NCI-H1105 (cell line): Measurements from ENCODE around the gene RNGTT.
"Not testable (repeated sequence)": the region's sequence is repeated elsewhere in the genome, so short reads cannot be mapped to it uniquely, and the experiment has no call there.

Experiments used
- DNase-seq: peaks from one replicate; lab custom pipeline; 2025; lab: John Stamatoyannopoulos, UW

The RNGTT gene

DNA sequence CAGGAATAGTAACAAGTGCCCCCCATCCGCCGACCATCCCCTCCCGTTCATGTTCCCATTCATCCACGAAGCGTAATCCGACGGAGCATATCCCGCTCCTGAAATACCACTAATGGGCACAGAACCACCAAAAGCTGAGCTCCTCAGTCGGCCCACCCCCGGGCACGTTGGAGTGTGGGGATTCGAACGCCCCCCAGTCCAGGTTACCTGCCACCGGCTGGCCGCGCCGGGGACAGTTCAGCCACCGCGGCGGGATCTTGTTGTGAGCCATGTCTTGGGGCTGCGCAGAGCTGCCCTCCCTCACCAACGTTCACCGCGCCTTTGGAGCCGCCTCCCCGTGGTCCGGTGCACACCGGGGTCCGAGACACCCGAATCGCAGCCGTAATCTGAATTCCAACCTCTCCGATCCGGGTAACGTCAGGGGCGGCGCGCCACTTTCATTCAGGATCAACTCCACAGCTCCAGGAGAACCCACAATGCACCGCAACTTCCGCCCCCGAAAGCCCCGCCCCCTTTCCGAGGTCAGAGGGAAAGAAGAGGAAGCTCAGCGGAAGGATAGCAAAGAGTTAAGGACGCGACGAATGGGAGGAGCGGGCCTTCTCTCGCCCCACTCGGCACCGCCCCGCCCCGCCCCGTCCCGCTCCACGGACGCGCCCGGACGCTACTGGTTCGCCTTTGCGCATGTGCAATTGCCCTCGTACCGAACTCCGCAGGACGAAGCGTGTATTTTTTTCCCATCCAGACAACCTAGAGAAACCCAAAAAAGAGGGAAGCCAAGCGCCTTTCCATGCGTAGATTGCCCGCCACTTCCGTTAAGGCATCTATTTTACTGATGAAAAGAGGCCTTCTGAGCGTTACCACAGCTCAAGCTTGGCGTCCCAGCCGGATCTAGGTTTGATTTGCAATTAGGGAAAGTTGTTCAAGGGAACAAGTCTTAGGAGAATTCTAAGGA is at the start of gene RNGTT:
TSS of gene RNGTT (minus strand) at position 480 of the 952 bp plus-strand sequence. CDS start at position 271, 209 bp downstream.
- peak; percentile 99 for DNase-seq

- DNase-seq, result no peak
Measured at GRCh38 chr6:89011436-89011835, 48.0 kb upstream of the RNGTT start.

GRCh38 chr6:89010825-89011224 is 47.4 kb upstream of the RNGTT start:
- no peak for DNase-seq

GRCh38 chr6:89009624-89010059 is 46.2 kb upstream of the RNGTT start:
- DNase-seq, result no peak

DNA sequence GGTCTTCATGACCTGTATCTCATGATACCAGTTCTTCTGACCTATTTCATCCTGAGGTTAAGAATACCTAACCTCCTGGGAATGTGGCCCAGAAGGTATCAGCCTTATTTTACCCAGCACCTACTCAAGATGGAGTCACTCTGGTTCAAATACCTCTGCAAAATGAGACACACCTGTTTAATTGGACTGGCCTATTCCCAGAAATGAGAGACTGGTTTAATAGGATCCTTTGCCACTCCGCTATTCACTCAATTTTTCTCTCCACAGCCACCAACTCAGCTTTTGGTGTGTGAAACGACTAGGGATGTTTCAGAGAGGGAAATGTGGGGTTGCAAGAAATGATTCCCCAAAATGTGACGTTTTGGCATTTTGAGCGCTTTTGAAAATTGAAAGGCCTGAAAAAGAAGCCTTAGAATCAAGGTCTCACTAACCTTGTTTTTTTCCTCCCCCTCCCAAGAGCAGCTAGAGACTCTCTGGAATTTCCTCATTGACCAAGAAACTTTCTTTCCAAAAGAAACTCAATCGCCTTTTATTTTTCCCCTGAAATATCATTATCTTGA is 45.5 kb upstream of the RNGTT start:
- DNase-seq, result no peak

DNA sequence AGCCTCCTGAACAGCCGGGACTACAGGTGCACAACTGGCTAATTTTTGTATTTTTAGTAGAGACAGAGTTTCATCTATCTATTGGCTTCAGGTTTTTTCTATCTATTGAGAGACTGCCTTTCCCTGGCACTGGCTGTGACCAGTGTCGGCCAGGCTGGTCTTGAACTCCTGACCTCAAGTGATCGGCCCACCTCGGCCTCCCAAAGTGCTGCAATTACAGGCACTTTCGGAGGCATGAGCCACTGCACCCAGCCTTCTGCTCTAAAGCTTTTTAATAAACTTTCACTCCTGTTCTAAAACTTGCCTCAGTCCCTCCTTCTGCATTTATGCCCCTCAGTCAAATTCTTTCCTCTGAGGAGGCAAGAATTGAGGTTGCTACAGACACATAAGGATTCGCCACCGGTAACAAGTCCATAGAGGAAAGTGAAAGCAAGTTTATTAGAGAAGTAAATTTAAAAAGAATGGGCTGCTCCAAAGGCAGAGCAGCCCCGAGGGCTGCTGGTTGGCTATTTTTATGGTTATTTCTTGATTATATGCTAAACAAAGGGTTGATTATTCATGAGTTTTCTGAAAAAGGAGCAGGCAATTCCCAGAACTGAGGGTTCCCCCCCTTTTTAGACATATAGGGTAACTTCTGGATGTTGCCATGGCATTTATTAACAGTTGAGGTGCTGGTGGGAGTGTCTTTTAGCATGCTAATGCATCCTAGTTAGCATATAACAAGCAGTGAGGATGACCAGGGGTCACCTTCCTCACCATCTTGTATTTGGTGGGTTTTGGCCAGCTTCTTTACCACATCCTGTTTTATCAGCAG is 44.8 kb upstream of the RNGTT start:
- no peak for DNase-seq

DNA sequence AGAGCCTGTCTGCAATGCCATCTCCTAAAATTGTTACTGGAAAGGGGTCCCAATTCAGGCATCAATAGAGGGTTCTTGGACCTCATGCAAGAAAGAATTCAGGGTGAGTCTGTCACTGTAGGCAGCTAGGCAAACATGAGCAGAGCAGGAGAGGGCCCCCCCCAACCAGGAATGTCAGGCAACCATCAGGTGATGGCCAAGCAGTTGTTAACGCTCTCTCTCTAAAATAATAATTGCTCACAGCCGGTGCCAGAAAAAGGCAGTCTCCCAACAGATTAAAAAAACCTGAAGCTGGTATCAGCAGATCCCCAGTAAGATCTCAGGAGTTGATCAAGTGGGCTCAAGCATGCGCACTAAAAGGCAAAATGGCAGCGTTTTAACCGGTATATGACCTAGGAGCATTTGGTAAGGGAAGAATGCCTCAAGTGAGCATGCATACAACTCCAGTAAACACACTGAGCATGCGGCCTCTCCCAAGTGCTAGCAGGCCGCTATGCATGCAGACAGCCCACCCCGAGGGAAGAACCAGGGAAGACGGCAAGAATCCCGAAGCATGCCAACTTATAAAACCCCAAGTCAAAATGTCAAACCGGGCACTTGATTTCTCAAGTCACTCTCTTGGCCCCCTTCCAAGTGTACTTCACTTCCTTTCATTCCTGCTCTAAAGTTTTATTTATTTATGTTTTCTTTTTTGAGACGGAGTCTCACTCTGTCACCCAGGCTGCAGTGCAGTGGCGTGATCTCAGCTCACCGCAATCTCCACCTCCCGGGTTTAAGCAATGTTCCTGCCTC is 44.0 kb upstream of the RNGTT start:
- peak; percentile 35 for DNase-seq

- no peak for DNase-seq
Measured at GRCh38 chr6:89002523-89002922, 39.1 kb upstream of the RNGTT start.

GRCh38 chr6:88997327-88997726 is 33.9 kb upstream of the RNGTT start:
- DNase-seq, result no peak

DNA sequence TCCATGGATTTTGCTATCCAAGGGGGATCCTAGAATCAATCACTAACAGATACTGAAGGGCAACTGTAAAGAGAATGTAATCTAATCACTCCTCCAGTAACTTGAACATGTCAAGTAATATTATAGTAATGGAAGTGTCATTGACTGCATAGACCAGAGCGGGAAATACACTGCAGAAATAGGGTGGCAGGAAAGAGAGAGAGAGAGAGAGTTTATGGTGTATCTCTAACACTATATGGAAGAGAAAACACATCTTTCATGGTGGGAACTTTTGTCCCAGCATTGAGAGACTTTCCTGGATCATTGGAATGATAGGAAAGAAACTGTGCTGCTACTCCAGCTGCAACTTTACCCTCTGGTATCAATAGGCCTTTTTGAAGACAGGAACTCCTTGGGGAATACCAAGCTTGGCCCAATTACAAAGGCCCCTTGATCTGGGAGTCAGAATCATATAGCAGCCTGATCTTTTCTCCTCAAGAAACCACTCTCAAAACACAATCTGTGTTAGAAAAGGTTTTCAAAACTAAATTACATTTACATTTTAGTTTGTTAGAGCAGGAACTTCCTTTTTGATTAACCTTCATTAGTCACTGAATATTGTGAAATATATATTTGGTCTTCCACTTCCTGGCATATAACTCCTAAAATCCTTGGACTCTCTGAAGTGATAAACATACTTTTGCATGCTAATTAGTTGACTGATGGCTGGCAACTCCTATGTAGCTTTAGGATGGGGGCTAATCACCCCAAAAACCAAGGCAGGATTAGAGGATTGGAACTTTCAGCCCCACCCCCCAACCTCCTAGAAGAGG is 29.5 kb upstream of the RNGTT start:
- DNase-seq, result no peak

DNA sequence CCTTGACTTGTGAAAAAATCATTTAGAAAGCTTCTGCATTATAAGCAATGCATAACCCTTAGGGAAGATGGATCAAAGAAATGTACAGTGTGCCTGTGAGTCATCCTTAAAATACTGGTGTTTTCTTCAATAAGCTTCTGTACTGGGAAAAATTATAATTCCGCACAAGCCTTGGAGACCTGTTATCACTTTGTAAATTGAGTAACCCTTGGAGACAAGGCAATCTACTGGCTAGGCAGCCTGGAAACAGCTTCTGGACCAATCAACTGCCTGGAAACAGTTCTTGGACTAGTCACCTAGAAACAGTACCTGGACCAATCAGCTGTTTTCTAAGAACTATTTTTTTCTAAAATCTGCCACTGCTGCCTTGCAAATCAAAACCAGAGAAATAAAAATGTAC is 25.8 kb upstream of the RNGTT start:
- no peak for DNase-seq

- no peak for DNase-seq
Measured at GRCh38 chr6:88987922-88988321, 24.5 kb upstream of the RNGTT start.

DNA sequence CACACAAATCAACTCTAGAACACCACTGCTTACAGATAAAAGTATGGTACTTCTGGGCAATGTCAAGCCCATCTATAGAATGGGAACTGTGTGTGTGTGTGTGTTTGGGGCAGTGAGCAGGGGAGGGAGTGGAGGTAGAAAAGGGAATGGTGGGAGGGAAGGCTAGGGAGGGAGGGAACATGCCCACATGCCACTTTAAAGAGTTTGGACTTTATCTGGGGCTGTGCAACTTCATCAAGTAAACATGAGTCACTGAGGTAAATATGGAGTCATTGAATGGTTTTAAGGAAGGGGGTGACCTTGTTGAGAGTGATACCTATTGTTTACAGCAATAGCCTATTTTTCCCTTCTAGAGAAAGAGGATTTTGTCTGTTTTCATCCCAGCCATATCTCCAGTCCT is 22.5 kb upstream of the RNGTT start:
- no peak for DNase-seq

- no peak for DNase-seq
Measured at GRCh38 chr6:88984606-88985005, 21.2 kb upstream of the RNGTT start.

DNA sequence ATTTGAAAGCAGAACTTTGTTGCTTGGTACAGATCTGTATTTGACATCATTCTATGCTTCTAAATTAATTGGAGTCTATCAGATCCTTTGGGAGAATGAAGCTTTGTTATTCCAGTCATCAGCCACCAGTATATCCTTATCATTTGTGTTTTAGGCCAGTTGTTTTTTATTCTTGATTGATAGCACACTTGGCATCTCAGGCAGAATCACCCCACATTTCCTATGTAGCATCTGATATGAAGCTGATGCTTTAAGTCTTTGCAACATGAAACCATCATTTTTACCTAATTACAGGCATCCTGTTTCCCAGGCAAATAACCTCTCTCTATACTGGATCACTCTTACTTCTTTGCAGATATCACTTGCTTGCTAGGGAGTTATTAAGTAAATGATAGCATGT is 20.7 kb upstream of the RNGTT start:
- DNase-seq, result no peak

DNA sequence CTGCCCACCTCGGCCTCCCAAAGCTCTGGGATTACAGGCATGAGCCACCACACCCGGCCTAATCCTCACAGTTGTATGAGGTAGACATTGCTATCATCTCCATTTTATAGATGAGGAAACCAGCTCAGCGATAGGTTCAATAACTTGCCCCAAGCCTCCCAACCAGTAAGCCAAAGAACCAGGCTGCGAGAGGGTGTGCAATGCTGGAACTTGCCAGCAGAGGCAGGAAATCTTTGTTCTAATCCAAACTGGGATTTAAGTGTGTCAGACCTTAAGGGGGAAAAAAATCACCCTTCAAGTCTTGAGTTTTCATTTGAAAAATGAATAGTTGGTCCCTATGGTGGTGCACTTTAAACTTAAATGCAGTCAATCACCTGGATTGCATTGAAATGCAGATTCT is 20.1 kb upstream of the RNGTT start:
- DNase-seq, result no peak

GRCh38 chr6:88983129-88983528 is 19.7 kb upstream of the RNGTT start:
- not testable (repeated sequence) for DNase-seq

DNA sequence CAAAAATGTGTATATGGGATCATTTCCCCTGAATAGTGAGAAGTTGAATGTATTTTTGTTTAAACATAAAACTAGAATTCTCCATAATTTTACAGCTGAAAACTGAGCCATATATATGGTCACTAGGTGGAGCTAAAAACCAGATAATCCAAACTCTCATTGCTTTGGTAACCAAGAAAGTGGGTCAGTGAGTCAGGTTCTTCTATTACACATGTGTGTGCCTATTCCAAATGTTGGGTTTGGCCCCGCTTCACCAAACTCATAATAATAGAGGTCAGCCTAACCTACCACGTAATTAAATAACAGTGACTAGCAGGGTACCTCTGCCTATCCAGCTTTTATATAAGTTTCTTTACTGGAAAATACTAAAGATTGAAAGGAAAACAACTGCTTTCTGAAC is 19.3 kb upstream of the RNGTT start:
- DNase-seq, result peak; percentile 60

GRCh38 chr6:88975369-88975768 is 12.0 kb upstream of the RNGTT start:
- DNase-seq, result no peak

GRCh38 chr6:88972504-88973423 is 9.3 kb upstream of the RNGTT start:
- peak; percentile 37 for DNase-seq
